ENCODE data around the gene C4A. TPM values are rescaled to one million over a fixed set of nuclear protein-coding genes. Genes with fewer than 3 reads are reported as not detected.
"Not testable (repeated sequence)": the region's sequence is repeated elsewhere in the genome, so short reads cannot be mapped to it uniquely, and the experiment has no call there.

C4A gene
- total RNA-seq, 2 donors from 2014 or later, result 27.5 to 51.7 TPM

DNA sequence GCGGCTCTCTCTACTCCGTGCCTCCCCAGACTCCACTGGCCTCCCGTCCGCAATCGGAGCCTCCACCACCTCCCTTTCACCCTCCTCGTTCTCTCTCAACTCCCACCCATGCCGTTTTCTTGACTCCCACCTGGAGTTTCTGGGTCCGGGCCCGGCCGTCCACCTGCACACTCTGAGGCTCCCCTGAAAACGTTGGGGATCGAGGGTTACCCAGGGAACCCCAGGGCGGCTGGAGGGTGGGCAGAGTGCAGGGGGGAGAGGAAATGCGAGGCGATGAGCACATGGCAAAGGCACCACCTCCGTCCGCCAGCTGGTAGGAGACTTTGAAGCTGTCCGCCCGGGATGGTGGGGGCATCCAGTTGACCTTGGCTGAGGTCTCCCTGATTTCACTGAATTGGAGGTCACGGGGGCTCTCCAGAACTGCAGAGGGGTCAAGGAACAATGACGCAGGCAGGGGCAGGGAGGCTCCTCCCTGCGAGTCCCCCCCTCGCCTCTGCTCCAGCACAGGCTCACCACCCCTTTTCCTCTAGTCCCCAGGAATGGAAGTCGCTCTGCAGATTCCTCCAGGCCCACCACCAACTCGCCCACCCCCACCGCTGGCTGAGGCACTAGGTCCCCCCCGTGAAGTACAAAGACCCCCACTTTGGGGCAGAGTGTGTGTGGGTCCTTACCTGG lies 29.1 kb downstream of the C4A start:
- DNase-seq (ENCODE audit: low spot score); intact Hi-C loops (cut with DNase I): not testable (repeated sequence)

DNA sequence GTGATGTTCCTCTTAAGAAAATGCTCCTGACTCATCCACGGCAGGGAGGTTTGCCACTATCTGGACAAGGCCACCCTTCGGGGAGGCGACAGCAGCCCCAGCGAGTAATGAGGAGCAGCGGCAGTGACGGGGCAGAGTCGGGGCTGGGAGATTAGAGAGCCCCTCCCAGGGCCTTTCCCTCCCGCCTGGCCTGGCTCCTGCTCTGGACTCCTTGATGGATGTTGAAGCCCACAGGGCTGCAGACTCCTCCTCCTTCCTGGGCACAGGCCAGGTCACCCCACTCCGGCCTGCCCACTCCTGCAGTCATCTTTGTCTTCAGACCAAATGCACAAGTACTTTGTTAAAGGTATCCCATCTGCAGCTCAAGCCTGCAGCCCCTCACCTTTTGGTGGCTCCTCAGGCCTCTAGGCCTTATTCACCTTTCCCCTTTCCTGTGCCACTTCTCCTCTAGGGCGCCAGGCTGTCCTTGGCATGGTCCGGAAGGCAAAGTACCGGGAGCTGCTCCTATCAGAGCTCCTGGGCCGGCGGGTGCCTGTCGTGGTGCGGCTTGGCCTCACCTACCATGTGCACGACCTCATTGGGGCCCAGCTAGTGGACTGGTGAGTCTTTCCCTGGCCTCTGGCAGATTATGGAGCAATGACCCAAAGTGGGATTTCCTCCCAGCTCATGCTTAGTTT lies 31.2 kb downstream of the C4A start:
- not testable (repeated sequence) for DNase-seq (ENCODE audit: low spot score)

GRCh38 chr6:32013738-32014137 lies 31.9 kb downstream of the C4A start:
- intact Hi-C loops (cut with DNase I); DNase-seq (ENCODE audit: low spot score): not testable (repeated sequence)

More for the DNA sequence above, 31.2 kb downstream of the C4A start:
- intact Hi-C loops (cut with DNase I), result not testable (repeated sequence)

DNA sequence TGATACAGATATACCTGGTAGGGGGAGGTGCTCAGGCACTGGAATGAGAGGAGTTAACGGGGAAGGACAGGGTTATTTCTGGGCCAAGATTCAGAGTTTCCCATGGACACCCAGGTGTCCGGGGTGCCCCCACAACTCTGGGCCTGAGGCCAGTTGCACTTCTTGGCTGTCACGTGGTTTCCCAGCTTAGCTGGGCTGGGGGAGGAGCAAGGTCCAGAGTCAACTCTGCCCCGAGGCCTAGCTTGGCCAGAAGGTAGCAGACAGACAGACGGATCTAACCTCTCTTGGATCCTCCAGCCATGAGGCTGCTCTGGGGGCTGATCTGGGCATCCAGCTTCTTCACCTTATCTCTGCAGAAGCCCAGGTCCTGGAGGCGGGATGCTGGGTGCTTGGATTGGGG lies 32.7 kb downstream of the C4A start, which contains the start of gene C4B:
Gene C4B (plus strand): TSS at position 249 of the 400 bp plus-strand sequence. CDS start 51 bp downstream, at position 300.
- intact Hi-C loops (cut with DNase I), result not testable (repeated sequence)

GRCh38 chr6:32022100-32022499 lies 40.2 kb downstream of the C4A start:
- DNase-seq (ENCODE audit: low spot score); intact Hi-C loops (cut with DNase I): not testable (repeated sequence)

More for the DNA sequence above, 32.7 kb downstream of the C4A start, which contains the start of gene C4B:
- not testable (repeated sequence) for DNase-seq (ENCODE audit: low spot score)

GRCh38 chr6:32028631-32029030 lies 46.8 kb downstream of the C4A start:
- intact Hi-C loops (cut with DNase I), result not testable (repeated sequence)

GRCh38 chr6:32029553-32029952 lies 47.7 kb downstream of the C4A start:
- intact Hi-C loops (cut with DNase I), result not testable (repeated sequence)
- peak; percentile 1 for DNase-seq (ENCODE audit: low spot score)

More at GRCh38 chr6:32028631-32029030, 46.8 kb downstream of the C4A start:
- peak; percentile 15 for DNase-seq (ENCODE audit: low spot score)

GRCh38 chr6:32035283-32036013 lies 53.6 kb downstream of the C4A start:
- DNase-seq (ENCODE audit: low spot score); intact Hi-C loops (cut with DNase I): not testable (repeated sequence)

- intact Hi-C loops (cut with DNase I); DNase-seq (ENCODE audit: low spot score): not testable (repeated sequence)
These were observed 55.3 kb downstream of the C4A start for GRCh38 chr6:32037136-32037535.

GRCh38 chr6:32037598-32038524 lies 56.0 kb downstream of the C4A start, which contains the start of gene CYP21A2:
Gene CYP21A2, plus strand, starts transcription at chr6:32038415. Its CDS starts 8 bp downstream, at chr6:32038423.
- intact Hi-C loops (cut with DNase I); DNase-seq (ENCODE audit: low spot score): not testable (repeated sequence)

DNA sequence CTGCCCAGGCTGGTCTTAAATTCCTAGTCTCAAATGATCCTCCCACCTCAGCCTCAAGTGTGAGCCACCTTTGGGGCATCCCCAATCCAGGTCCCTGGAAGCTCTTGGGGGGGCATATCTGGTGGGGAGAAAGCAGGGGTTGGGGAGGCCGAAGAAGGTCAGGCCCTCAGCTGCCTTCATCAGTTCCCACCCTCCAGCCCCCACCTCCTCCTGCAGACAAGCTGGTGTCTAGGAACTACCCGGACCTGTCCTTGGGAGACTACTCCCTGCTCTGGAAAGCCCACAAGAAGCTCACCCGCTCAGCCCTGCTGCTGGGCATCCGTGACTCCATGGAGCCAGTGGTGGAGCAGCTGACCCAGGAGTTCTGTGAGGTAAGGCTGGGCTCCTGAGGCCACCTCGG lies 57.0 kb downstream of the C4A start:
- intact Hi-C loops (cut with DNase I); DNase-seq (ENCODE audit: low spot score): not testable (repeated sequence)

DNA sequence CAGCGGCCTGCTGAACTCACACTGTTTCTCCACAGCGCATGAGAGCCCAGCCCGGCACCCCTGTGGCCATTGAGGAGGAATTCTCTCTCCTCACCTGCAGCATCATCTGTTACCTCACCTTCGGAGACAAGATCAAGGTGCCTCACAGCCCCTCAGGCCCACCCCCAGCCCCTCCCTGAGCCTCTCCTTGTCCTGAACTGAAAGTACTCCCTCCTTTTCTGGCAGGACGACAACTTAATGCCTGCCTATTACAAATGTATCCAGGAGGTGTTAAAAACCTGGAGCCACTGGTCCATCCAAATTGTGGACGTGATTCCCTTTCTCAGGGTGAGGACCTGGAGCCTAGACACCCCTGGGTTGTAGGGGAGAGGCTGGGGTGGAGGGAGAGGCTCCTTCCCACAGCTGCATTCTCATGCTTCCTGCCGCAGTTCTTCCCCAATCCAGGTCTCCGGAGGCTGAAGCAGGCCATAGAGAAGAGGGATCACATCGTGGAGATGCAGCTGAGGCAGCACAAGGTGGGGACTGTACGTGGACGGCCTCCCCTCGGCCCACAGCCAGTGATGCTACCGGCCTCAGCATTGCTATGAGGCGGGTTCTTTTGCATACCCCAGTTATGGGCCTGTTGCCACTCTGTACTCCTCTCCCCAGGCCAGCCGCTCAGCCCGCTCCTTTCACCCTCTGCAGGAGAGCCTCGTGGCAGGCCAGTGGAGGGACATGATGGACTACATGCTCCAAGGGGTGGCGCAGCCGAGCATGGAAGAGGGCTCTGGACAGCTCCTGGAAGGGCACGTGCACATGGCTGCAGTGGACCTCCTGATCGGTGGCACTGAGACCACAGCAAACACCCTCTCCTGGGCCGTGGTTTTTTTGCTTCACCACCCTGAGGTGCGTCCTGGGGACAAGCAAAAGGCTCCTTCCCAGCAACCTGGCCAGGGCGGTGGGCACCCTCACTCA lies 57.7 kb downstream of the C4A start:
- DNase-seq (ENCODE audit: low spot score); intact Hi-C loops (cut with DNase I): not testable (repeated sequence)

- DNase-seq (ENCODE audit: low spot score); intact Hi-C loops (cut with DNase I): not testable (repeated sequence)
These were observed 58.6 kb downstream of the C4A start for GRCh38 chr6:32040299-32041049.

DNA sequence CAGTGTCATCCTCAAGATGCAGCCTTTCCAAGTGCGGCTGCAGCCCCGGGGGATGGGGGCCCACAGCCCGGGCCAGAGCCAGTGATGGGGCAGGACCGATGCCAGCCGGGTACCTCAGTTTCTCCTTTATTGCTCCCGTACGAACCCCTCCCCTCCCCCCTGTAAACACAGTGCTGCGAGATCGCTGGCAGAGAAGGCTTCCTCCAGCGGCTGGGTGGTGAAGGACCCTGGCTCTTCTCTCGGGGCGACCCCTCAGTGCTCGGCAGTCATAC lies 59.1 kb downstream of the C4A start:
- DNase-seq (ENCODE audit: low spot score); intact Hi-C loops (cut with DNase I): not testable (repeated sequence)

- DNase-seq (ENCODE audit: low spot score); intact Hi-C loops (cut with DNase I): not testable (repeated sequence)
These were observed 59.5 kb downstream of the C4A start for GRCh38 chr6:32041385-32041784.

GRCh38 chr6:32042276-32042675 lies 60.4 kb downstream of the C4A start:
- intact Hi-C loops (cut with DNase I); DNase-seq (ENCODE audit: low spot score): not testable (repeated sequence)
